HG03342 (cell line): ENCODE results near the gene NDUFC2.
"Not testable (repeated sequence)": the region's sequence is repeated elsewhere in the genome, so short reads cannot be mapped to it uniquely, and the experiment has no call there.

Experiments
- ATAC-seq: cut with Tn5 transposase; IDR thresholded peaks from one replicate; pipeline ENCODE4 v1.9.1; 2021; ENCODE audit warnings: mild to moderate bottlenecking, moderate library complexity; ENCODE audit not compliant: unreplicated experiment

The NDUFC2 gene

GRCh38 chr11:78056093-78056492 is 23.6 kb downstream of the NDUFC2 start:
- no peak for ATAC-seq

GRCh38 chr11:78054971-78055370 is 24.7 kb downstream of the NDUFC2 start:
- no peak for ATAC-seq

GRCh38 chr11:78050964-78051831 is 28.5 kb downstream of the NDUFC2 start:
- ATAC-seq = no peak

- ATAC-seq = no peak
These were observed 30.3 kb downstream of the NDUFC2 start for GRCh38 chr11:78049348-78049747.

GRCh38 chr11:78048561-78048960 is 31.1 kb downstream of the NDUFC2 start:
- ATAC-seq = no peak

- no peak for ATAC-seq
These were observed 33.2 kb downstream of the NDUFC2 start for GRCh38 chr11:78046486-78046854.

GRCh38 chr11:78045851-78046485 is 33.7 kb downstream of the NDUFC2 start:
- ATAC-seq = peak; percentile 70

GRCh38 chr11:78044706-78045105 is 35.0 kb downstream of the NDUFC2 start:
- no peak for ATAC-seq

GRCh38 chr11:78041843-78042440 is 37.7 kb downstream of the NDUFC2 start:
- ATAC-seq = no peak

GRCh38 chr11:78041380-78041719 is 38.3 kb downstream of the NDUFC2 start:
- ATAC-seq = not testable (repeated sequence)

GRCh38 chr11:78040691-78041379 is 38.8 kb downstream of the NDUFC2 start:
- ATAC-seq = no peak

GRCh38 chr11:78039919-78040671 is 39.6 kb downstream of the NDUFC2 start:
- peak; percentile 70 for ATAC-seq

GRCh38 chr11:78039391-78039918 is 40.2 kb downstream of the NDUFC2 start:
- no peak for ATAC-seq

- ATAC-seq = no peak
These were observed 40.9 kb downstream of the NDUFC2 start for GRCh38 chr11:78038697-78039313.

- ATAC-seq = no peak
These were observed 41.6 kb downstream of the NDUFC2 start for GRCh38 chr11:78037825-78038620.

- ATAC-seq = no peak
These were observed 42.6 kb downstream of the NDUFC2 start for GRCh38 chr11:78037056-78037455.

GRCh38 chr11:78036313-78036712 is 43.3 kb downstream of the NDUFC2 start:
- ATAC-seq = no peak

- no peak for ATAC-seq
These were observed 45.0 kb downstream of the NDUFC2 start for GRCh38 chr11:78034623-78035022.

GRCh38 chr11:78033040-78033439 is 46.6 kb downstream of the NDUFC2 start:
- no peak for ATAC-seq
